K562 (cell line): ENCODE measurements around the gene KLHL18. TPM values are rescaled to one million over a fixed set of nuclear protein-coding genes. Genes with fewer than 3 reads are reported as not detected.

Source experiments
- FOSL1 ChIP-seq: fragments of 200-800 bp; sonication (Bioruptor generic); conservative IDR thresholded peaks from 2 replicates; pipeline ENCODE4 v1.6.1; 2016; ENCODE audit warnings: missing genetic modification characterization, missing compliant biosample characterization
- GABPB2 ChIP-seq: fragments of 250-450 bp; sonication (Bioruptor Pico); conservative IDR thresholded peaks from 2 replicates; pipeline ENCODE4 v1.5.1; 2021; ENCODE audit warnings: mild to moderate bottlenecking
- KDM5B ChIP-seq: fragments of 200-600 bp; sonication (generic); IDR thresholded peaks from 2 replicates; pipeline ENCODE4 v1.6.1; 2012; ENCODE audit warnings: low read depth, mild to moderate bottlenecking, moderate library complexity, low read length, control low read depth, inconsistent platforms; ENCODE audit not compliant: insufficient replicate concordance
- MAZ ChIP-seq, 2 experiments: fragments of 450-650 bp in 1 of 2; sonication (generic) in 1 of 2; formaldehyde crosslinking; IDR thresholded peaks in 1 of 2; conservative IDR thresholded peaks in 1 of 2; 2 replicates each; pipeline versions ENCODE4 v1.4.0 to v1.5.0; 2020; ENCODE audit warnings: mild to moderate bottlenecking in 1 of 2, missing genetic modification reagents in 1 of 2
- NEUROD1 ChIP-seq: fragments of 150-350 bp; IDR thresholded peaks from 2 replicates; pipeline ENCODE4 v1.6.1; 2014; ENCODE audit warnings: borderline replicate concordance, low read length, low read depth; ENCODE audit not compliant: partially characterized antibody
- SNRNP70 ChIP-seq: fragments of 200-400 bp; formaldehyde crosslinking; optimal IDR thresholded peaks from 2 replicates; pipeline ENCODE3; 2017; ENCODE audit warnings: low read depth, low read length
- STAG1 ChIP-seq: sonication (generic); formaldehyde crosslinking; IDR thresholded peaks from 2 replicates; pipeline ENCODE4 v1.5.0; 2020; ENCODE audit warnings: missing genetic modification reagents, borderline replicate concordance
- STAT5B ChIP-seq: fragments of 250-450 bp; sonication (Bioruptor Pico); IDR thresholded peaks from 2 replicates; pipeline ENCODE4 v1.8.0; 2021; ENCODE audit warnings: mild to moderate bottlenecking, inconsistent platforms
- TAL1 ChIP-seq: fragments of 450-650 bp; IDR thresholded peaks from 2 replicates; pipeline ENCODE4 v1.6.1; 2016; ENCODE audit warnings: mild to moderate bottlenecking
- TEAD2 ChIP-seq: fragments of 450-650 bp; IDR thresholded peaks from 2 replicates; pipeline ENCODE4 v1.6.1; 2016; ENCODE audit warnings: missing genetic modification characterization, control low read depth, missing compliant biosample characterization
- TSC22D4 ChIP-seq: fragments of 450-650 bp; IDR thresholded peaks from 2 replicates; pipeline ENCODE4 v1.6.1; 2016; ENCODE audit warnings: missing genetic modification characterization, missing biosample characterization, control low read depth
- ZNF263 ChIP-seq: sonication (generic); formaldehyde crosslinking; IDR thresholded peaks from 2 replicates; pipeline ENCODE4 v1.8.0; 2022; ENCODE audit warnings: mild to moderate bottlenecking, missing genetic modification reagents, borderline replicate concordance
- ZNF717 ChIP-seq: fragments of 250-450 bp; sonication (Bioruptor Pico); IDR thresholded peaks from 2 replicates; pipeline ENCODE4 v1.5.0; 2021
- ZZZ3 ChIP-seq: fragments of 450-650 bp; IDR thresholded peaks from 2 replicates; pipeline ENCODE4 v1.6.1; 2016; ENCODE audit warnings: antibody characterized with exemption, mild to moderate bottlenecking, moderate library complexity
- polyA plus RNA-seq, 8 experiments: library from polyadenylated mRNA; depleted of rRNA in 4 of 8; stranded (reverse) in 5 of 8; unstranded in 3 of 8; fragments of >200 nt; fragmentation: Nextera tagmentation in 2 of 8; fragmentation: Illumina TruSeq in 1 of 8; extraction: Ambion mirVana in 2 of 8; extraction: Trizol in 1 of 8; gene quantifications; 2 replicates each; pipeline versions ENCODE4 v1.2.1 to v1.2.3, GENCODE V29; 2011 to 2014; ENCODE audit warnings: inconsistent platforms in 1 of 8, missing spikeins in 1 of 8
- total RNA-seq, 7 experiments: library from RNA; depleted of rRNA in 6 of 7; stranded (reverse); fragments of >200 nt in 6 of 7; fragmentation: Illumina TruSeq in 2 of 7; extraction: Trizol in 2 of 7; gene quantifications; 2 replicates each; pipeline versions ENCODE4 v1.2.1 to v1.2.3, GENCODE V29; 2011 to 2021; ENCODE audit warnings: low replicate concordance in 1 of 7
- TF ChIP-seq, protein P1 (sequence below): fragments of 450-650 bp; IDR thresholded peaks from 2 replicates; pipeline ENCODE4 v1.6.1; 2017; ENCODE audit warnings: antibody characterized with exemption
- TF ChIP-seq, protein P2 (sequence below): fragments of 200-600 bp; sonication (generic); IDR thresholded peaks from one replicate; pipeline ENCODE4 v1.6.1; 2012; ENCODE audit warnings: mild to moderate bottlenecking, low read depth, low read length, inconsistent platforms

Gene KLHL18
- total and polyA plus RNA-seq, 9 of the 15 experiments (the other 6 are each of a cell fraction or from before 2014, with no cell fraction given), result 26.7 to 97.5 (median 48.7) TPM

DNA sequence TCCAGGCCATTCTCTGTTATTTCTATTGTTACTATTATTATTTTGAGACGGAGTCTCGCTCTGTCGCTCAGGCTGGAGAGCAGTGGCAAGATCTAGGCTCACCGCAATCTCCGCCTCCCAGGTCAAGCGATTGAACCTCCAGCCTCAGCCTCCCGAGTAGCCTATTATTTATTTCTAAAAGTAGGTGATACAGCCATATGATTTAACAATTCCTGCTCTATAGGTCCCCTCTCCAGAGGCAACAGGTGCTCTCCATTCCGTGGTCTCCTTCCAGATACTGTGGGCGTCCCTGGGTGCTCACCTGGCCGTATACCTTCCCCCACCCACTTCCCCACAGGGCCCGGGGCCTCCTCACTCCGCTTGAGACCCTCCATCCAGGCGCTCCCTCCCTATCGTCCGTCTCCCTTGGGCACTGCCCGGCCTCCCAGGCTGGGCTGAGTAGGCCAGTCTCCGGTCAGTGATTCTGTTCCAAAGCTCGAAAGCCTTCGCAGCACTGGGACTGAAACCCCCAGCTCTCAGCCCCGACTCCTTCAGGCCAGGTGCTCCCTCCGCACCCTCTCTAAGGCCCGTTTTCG is 97.4 kb downstream of the KLHL18 start (continued):
- TF ChIP-seq, protein P1, sequence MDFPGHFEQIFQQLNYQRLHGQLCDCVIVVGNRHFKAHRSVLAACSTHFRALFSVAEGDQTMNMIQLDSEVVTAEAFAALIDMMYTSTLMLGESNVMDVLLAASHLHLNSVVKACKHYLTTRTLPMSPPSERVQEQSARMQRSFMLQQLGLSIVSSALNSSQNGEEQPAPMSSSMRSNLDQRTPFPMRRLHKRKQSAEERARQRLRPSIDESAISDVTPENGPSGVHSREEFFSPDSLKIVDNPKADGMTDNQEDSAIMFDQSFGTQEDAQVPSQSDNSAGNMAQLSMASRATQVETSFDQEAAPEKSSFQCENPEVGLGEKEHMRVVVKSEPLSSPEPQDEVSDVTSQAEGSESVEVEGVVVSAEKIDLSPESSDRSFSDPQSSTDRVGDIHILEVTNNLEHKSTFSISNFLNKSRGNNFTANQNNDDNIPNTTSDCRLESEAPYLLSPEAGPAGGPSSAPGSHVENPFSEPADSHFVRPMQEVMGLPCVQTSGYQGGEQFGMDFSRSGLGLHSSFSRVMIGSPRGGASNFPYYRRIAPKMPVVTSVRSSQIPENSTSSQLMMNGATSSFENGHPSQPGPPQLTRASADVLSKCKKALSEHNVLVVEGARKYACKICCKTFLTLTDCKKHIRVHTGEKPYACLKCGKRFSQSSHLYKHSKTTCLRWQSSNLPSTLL, result no peak
- TF ChIP-seq ZNF717 (CRISPR knock-in tag), result no peak
- 0 out of 2 replicates have a peak, but pooled peaks have one; percentile 7 for TF ChIP-seq TEAD2
- TF ChIP-seq STAT5B (CRISPR knock-in tag), result no peak
- TF ChIP-seq TAL1, result 0 out of 2 replicates have a peak, but pooled peaks have one; percentile 5
- TF ChIP-seq SNRNP70, result no peak
- no peak for TF ChIP-seq TSC22D4 (tag)
- no peak for TF ChIP-seq ZZZ3
- TF ChIP-seq MAZ (CRISPR knock-in tag; conservative IDR thresholded peaks at IDR 0.05 in 1 of 2, IDR thresholded peaks at IDR 0.05 in 1 of 2), result no peak
- TF ChIP-seq STAG1, result no peak
- TF ChIP-seq GABPB2, result no peak
- TF ChIP-seq, protein P2, sequence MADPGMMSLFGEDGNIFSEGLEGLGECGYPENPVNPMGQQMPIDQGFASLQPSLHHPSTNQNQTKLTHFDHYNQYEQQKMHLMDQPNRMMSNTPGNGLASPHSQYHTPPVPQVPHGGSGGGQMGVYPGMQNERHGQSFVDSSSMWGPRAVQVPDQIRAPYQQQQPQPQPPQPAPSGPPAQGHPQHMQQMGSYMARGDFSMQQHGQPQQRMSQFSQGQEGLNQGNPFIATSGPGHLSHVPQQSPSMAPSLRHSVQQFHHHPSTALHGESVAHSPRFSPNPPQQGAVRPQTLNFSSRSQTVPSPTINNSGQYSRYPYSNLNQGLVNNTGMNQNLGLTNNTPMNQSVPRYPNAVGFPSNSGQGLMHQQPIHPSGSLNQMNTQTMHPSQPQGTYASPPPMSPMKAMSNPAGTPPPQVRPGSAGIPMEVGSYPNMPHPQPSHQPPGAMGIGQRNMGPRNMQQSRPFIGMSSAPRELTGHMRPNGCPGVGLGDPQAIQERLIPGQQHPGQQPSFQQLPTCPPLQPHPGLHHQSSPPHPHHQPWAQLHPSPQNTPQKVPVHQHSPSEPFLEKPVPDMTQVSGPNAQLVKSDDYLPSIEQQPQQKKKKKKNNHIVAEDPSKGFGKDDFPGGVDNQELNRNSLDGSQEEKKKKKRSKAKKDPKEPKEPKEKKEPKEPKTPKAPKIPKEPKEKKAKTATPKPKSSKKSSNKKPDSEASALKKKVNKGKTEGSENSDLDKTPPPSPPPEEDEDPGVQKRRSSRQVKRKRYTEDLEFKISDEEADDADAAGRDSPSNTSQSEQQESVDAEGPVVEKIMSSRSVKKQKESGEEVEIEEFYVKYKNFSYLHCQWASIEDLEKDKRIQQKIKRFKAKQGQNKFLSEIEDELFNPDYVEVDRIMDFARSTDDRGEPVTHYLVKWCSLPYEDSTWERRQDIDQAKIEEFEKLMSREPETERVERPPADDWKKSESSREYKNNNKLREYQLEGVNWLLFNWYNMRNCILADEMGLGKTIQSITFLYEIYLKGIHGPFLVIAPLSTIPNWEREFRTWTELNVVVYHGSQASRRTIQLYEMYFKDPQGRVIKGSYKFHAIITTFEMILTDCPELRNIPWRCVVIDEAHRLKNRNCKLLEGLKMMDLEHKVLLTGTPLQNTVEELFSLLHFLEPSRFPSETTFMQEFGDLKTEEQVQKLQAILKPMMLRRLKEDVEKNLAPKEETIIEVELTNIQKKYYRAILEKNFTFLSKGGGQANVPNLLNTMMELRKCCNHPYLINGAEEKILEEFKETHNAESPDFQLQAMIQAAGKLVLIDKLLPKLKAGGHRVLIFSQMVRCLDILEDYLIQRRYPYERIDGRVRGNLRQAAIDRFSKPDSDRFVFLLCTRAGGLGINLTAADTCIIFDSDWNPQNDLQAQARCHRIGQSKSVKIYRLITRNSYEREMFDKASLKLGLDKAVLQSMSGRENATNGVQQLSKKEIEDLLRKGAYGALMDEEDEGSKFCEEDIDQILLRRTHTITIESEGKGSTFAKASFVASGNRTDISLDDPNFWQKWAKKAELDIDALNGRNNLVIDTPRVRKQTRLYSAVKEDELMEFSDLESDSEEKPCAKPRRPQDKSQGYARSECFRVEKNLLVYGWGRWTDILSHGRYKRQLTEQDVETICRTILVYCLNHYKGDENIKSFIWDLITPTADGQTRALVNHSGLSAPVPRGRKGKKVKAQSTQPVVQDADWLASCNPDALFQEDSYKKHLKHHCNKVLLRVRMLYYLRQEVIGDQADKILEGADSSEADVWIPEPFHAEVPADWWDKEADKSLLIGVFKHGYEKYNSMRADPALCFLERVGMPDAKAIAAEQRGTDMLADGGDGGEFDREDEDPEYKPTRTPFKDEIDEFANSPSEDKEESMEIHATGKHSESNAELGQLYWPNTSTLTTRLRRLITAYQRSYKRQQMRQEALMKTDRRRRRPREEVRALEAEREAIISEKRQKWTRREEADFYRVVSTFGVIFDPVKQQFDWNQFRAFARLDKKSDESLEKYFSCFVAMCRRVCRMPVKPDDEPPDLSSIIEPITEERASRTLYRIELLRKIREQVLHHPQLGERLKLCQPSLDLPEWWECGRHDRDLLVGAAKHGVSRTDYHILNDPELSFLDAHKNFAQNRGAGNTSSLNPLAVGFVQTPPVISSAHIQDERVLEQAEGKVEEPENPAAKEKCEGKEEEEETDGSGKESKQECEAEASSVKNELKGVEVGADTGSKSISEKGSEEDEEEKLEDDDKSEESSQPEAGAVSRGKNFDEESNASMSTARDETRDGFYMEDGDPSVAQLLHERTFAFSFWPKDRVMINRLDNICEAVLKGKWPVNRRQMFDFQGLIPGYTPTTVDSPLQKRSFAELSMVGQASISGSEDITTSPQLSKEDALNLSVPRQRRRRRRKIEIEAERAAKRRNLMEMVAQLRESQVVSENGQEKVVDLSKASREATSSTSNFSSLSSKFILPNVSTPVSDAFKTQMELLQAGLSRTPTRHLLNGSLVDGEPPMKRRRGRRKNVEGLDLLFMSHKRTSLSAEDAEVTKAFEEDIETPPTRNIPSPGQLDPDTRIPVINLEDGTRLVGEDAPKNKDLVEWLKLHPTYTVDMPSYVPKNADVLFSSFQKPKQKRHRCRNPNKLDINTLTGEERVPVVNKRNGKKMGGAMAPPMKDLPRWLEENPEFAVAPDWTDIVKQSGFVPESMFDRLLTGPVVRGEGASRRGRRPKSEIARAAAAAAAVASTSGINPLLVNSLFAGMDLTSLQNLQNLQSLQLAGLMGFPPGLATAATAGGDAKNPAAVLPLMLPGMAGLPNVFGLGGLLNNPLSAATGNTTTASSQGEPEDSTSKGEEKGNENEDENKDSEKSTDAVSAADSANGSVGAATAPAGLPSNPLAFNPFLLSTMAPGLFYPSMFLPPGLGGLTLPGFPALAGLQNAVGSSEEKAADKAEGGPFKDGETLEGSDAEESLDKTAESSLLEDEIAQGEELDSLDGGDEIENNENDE, result no peak
- no peak for TF ChIP-seq NEUROD1
- TF ChIP-seq FOSL1 (tag), result no peak
- no peak; the same call in 1 of the 2 replicates for TF ChIP-seq ZNF263 (CRISPR knock-in tag)
- no peak for TF ChIP-seq KDM5B
